ENCODE measurements around the gene C4B.
"Not testable (repeated sequence)": the region's sequence is repeated elsewhere in the genome, so short reads cannot be mapped to it uniquely, and the experiment has no call there.

- TF ChIP-seq USF2 (IDR thresholded peaks at IDR 0.05); CTCF (IDR thresholded peaks at IDR 0.05); BHLHE40 (IDR thresholded peaks at IDR 0.05; ENCODE audit: low read depth, low read length); PBX3 (IDR thresholded peaks at IDR 0.05); EHMT2 (IDR thresholded peaks at IDR 0.05; ENCODE audit: low read depth); TP53 (CRISPR knock-in tag; IDR thresholded peaks at IDR 0.05); ZNF302 (CRISPR knock-in tag; IDR thresholded peaks at IDR 0.05); MAFK (IDR thresholded peaks at IDR 0.05; ENCODE audit: partially characterized antibody); EP300 (IDR thresholded peaks at IDR 0.05); BCL3 (IDR thresholded peaks at IDR 0.05); EHF (CRISPR knock-in tag; IDR thresholded peaks at IDR 0.05); SMC3 (IDR thresholded peaks at IDR 0.05); RAD21 (conservative IDR thresholded peaks at IDR 0.05 in 1 of 2, IDR thresholded peaks at IDR 0.05 in 1 of 2); MYC (IDR thresholded peaks at IDR 0.05; ENCODE audit: borderline replicate concordance, low read length): not testable (repeated sequence)
Observed at GRCh38 chr6:32010856-32011530, 3.6 kb upstream of the C4B start.
